Activated CD4-positive, CD25-positive, alpha-beta regulatory T cell treated with anti-CD3 and anti-CD28 coated beads, Interleukin-2, amount 50 U/mL, for 24 hours (primary cell): ENCODE data around the gene SMARCC1.
"Not testable (repeated sequence)": the region's sequence is repeated elsewhere in the genome, so short reads cannot be mapped to it uniquely, and the experiment has no call there.

Experiments
- ATAC-seq, 2 donors: fragments of 150-1000 bp; cut with Tn5 transposase; one replicate each; pipeline ENCODE4 v1.10.0; 2021; ENCODE audit warnings: mild to moderate bottlenecking in 1 of 2, moderate library complexity in 1 of 2

SMARCC1 gene

DNA sequence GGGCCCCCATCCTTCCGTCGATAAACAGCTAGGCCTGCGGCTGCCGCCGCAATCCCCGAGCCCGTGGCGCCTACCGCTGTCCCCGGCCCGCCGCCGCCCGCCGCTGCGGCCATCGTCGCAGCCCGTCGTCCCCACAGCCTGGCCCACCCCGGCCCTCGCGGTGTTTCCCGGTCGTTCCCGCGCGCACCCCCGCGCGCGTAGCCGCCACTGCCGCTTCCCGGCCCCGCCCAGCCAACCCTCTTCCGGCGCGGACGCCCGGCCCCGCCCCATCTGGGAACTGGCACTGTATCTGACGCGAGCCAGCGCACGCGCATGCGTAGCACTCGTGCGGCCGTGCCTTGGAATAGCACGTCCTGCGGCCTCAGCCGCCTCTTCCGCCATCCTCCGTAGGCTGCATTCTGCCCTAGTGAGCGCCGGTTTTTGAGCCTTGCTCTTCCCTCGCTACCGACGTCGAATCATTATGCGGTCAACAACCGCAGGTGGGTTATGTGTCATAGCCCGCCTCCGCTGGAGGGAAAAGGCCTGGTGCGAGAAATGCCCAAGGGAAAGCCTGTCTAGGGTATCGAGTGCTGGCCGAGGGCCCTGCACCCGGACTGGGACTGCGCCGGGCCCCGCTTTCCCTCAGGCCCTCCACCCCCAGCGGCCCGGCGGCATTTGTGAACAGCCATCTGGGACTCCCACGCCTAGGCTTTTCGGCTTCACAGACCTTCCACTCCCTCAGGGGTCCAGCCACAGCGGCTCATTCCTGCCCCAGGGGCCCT is at the start of gene SMARCC1:
Gene SMARCC1, minus strand, starts transcription at position 209 of the 761 bp plus-strand sequence. Its CDS starts 96 bp downstream, at position 113.
- peak; percentile 91 to 95 for ATAC-seq

DNA sequence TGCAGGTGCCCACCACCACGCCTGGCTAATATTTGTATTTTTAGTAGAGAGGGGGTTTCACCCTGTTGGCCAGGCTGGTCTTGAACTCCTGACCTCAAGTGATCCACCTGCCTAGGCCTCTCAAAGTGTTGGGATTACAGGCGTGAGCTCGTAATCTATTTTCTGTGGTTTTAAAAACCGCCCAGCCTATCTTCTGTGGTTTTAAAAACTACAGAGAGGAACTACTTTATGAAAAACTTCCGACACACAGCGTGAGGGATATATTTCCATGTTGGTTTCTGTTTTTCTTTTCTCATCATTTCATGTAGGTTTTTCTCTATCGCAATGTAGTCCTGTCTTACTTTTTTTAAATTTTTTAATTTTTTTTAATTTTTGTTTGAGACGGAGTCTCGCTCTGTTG is 47.8 kb upstream of the SMARCC1 start:
- ATAC-seq = not testable (repeated sequence)

GRCh38 chr3:47825590-47825989 is 43.9 kb upstream of the SMARCC1 start:
- ATAC-seq = no peak

GRCh38 chr3:47824541-47825473 is 43.1 kb upstream of the SMARCC1 start:
- peak; percentile 99 to 100 for ATAC-seq

DNA sequence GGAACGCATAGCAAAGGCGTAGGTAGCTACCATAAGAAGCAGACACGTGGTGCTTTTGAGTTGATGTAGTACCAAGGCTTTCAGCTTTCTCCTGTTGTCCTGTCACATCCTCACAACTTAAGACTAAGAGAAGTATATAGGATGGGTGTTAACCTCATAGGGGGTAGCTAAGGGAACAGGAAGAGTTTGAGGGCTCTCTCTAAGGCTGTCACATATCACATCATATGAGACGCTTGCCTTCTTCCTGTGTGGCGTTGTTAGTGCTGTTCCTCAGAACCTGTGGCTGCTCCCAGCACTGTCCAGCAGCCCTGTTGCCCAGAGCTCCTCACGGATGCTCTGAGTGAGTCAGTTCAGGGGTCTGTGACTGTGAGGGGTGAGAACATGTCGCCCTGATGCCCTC is 35.9 kb upstream of the SMARCC1 start:
- no peak for ATAC-seq

- no peak for ATAC-seq
Observed at GRCh38 chr3:47813551-47814177, 32.0 kb upstream of the SMARCC1 start.

GRCh38 chr3:47804577-47804976 is 22.9 kb upstream of the SMARCC1 start:
- no peak for ATAC-seq

GRCh38 chr3:47803480-47804025 is 21.9 kb upstream of the SMARCC1 start:
- ATAC-seq = no peak

DNA sequence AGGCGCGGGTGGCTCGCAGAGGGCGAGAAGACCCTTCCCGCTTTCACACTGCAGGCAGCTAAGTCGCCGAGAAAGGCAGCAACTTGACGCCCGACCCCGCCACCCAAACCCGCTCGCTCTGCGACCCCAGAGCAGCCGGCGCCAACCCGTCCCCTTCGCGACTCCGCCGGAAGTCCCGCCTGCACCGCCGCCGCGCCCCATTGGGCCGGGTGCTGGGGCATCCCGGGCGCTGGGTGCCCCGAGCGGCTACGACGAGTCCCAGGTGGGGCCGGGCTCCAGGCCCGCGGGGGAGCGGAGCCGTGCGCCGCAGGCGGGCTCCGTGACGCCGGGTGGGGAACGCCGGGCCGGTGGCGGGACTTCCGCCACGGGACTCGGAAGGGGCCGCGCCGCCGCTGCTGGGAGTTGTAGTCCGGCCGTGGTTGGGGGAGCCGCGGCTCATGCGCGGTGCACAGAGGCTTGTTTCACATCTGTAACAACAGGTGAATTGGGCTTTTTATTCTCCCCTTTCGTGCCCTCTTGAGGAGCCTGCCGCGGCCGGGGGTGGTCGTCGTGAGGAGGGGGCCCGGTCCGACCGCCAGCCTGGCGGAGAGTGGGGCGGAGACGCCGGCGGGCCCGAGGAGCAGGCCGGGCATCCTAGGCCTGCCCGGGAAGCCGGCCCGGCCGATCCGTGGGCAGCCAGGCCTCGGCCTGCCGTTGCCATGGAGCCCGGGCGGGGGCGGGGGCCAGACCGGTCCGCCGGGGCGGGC is 21.2 kb upstream of the SMARCC1 start, which contains the start of gene DHX30:
Gene DHX30, plus strand, starts transcription at position 405 of the 746 bp plus-strand sequence. CDS start 7,546 bp downstream, outside the sequence.
- ATAC-seq = peak; percentile 93 to 94

DNA sequence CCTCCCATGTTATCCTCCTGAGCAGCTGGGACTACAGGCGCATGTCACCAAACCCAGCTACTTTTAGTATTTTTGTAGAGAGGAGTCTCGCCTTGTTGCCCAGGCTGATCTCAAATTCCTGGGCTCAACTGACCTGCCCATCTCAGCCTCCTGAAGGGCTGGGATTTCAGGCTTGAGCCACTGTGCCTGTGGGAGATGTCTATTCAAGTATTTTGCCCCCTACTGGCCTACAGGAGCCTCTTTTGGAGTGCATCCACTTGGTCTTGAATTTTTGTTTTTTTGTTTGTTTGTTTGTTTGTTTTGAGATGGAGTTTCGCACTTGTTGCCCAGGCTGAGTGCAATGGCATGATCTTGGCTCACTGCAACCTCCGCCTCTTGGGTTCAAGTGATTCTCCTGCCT is 18.0 kb upstream of the SMARCC1 start:
- ATAC-seq = no peak

GRCh38 chr3:47794544-47794943 is 12.9 kb upstream of the SMARCC1 start:
- ATAC-seq = no peak

- ATAC-seq = no peak
Observed at GRCh38 chr3:47792699-47793098, 11.0 kb upstream of the SMARCC1 start.

GRCh38 chr3:47791193-47791855 is 9.6 kb upstream of the SMARCC1 start:
- no peak for ATAC-seq

DNA sequence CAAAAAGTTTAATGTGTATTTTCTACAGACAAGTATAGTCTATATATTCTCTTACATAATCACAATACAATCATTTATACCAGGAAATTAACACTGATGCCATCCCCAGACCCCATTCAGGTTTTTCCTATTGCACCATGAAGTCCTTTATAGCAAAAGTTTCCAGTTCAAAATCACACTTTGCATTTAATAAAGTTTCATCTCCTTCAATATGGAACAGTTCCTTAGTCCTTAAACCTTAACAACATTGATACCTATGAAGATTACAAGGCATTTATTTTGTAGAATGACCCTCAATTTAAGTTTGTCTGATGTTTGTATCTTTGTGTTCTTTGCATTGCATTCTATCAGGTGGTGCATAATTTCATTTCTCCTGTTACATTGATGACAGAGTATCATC is 2.0 kb upstream of the SMARCC1 start:
- no peak for ATAC-seq

GRCh38 chr3:47782446-47783308 is 984 bp upstream of the SMARCC1 start:
- no peak for ATAC-seq

DNA sequence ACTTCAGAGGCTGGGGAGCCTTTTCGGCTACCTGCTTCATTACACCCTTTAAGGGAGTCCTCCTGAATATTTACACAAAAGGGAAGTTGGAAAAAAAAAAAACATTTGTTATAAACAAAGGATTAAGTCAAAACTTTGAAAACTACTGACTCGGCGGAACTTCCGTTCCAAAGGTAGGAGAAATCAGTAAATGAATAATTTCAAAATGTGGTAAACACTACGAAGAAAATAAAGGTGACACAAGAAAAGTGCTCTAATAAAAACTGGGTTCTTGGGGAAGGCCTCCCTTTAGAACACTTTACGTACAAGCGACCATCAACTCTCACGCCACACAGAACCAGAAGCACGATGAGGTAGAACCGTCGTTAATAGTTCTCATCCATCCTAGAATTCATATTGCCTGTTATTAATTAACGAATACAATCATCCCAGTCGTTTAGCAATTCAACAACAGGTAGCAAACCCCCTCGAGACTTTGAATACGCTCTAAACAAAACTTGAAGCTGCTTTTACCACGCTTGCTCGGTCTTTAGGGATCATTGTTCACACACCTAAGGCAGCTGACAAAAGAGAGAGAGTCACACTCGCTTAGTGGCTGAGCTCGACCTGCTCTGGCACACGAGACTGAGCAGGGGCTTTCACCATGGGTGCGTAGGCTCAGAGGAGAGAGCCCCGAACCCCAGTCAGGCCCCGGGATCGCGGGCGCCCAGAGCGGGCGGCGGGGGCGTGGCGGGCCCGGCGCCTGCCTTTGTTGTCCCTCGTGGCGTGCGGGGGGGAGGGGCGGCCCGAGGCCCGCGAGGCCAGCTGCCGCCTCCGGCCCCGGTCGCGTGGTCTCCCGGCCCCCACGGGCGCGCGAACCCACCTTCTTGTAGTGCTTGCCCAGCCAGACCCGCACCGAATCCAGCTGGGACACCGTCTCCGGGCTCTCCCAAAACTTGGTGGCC is 680 bp downstream of the SMARCC1 start:
- peak; percentile 39 to 50 for ATAC-seq

DNA sequence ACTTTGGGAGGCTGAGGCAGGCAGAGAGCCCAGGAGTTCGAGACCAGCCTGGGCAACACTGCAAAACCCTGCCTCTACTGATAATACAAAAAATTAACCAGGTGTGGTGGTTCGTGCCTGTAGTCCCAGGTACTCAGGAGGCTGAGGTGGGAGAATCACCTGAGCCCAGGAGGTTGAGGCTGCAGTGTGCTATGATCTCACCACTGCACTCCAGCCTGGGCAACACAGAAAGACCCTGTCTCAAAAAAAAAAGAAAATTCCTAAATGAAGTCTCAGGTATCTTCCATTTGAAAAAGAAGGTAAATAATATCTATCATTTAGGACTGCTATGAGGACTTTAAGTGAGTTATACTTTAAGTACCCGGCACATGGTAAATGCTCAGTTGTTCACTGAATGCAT is 2.9 kb downstream of the SMARCC1 start:
- ATAC-seq = no peak

GRCh38 chr3:47772788-47773187 is 8.9 kb downstream of the SMARCC1 start:
- ATAC-seq = no peak

- no peak for ATAC-seq
Observed at GRCh38 chr3:47772047-47772446, 9.6 kb downstream of the SMARCC1 start.
